ENCODE results near the gene TSEN34.

DNA sequence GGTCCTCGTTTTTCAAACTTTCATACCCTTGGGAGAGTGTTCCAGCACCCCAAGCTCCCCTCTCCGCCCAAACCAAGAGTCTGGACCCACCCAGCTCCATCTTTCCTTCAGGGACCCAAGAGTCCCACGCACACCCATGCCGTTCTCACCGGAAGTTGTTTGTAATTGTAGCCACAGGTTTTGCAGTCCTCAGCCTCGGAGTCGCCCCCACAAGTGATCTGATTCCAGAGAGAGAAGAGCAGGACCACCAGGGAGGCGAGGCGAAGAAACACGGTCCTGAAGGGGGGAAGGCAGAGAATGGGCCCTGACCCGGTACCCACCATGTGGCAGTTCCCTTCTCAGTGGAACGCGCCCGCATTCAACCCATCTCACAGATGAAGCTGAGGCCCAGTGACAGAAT is 28.2 kb upstream of the TSEN34 start:
- TF ChIP-seq, protein P1, sequence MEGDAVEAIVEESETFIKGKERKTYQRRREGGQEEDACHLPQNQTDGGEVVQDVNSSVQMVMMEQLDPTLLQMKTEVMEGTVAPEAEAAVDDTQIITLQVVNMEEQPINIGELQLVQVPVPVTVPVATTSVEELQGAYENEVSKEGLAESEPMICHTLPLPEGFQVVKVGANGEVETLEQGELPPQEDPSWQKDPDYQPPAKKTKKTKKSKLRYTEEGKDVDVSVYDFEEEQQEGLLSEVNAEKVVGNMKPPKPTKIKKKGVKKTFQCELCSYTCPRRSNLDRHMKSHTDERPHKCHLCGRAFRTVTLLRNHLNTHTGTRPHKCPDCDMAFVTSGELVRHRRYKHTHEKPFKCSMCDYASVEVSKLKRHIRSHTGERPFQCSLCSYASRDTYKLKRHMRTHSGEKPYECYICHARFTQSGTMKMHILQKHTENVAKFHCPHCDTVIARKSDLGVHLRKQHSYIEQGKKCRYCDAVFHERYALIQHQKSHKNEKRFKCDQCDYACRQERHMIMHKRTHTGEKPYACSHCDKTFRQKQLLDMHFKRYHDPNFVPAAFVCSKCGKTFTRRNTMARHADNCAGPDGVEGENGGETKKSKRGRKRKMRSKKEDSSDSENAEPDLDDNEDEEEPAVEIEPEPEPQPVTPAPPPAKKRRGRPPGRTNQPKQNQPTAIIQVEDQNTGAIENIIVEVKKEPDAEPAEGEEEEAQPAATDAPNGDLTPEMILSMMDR (IDR thresholded peaks at IDR 0.05; ENCODE audit: poor library complexity) = no peak
- no peak for TF ChIP-seq EZH2phosphoT487 (IDR thresholded peaks at IDR 0.05; ENCODE audit: low read depth, severe bottlenecking, unreplicated experiment)
- TF ChIP-seq EZH2 (IDR thresholded peaks at IDR 0.05; ENCODE audit: borderline replicate concordance) = no peak

Measured in hepatocyte (in vitro differentiated cells).